CD14-positive monocyte (primary cell): ENCODE measurements around the gene BTBD7. TPM values are rescaled to one million over a fixed set of nuclear protein-coding genes. Genes with fewer than 3 reads are reported as not detected.

Source experiments
- DNase-seq, 3 donors: peaks; one replicate each; pipeline ENCODE4 v3.0.0-alpha.2; 2011 to 2022
- H2AFZ ChIP-seq: 2 replicates; pipeline ENCODE4 v1.6.0; 2012; ENCODE audit warnings: mild to moderate bottlenecking, low read depth, low read length, inconsistent platforms; ENCODE audit not compliant: insufficient read depth, poor library complexity, severe bottlenecking
- H3K27ac ChIP-seq, 2 donors: 1 replicate in 1 of 2; 2 replicates in 1 of 2; pipeline ENCODE4 v1.5.1; 2012 to 2013; ENCODE audit warnings: low read length in 2 of 2, control low read depth in 1 of 2, inconsistent platforms in 1 of 2, low read depth in 1 of 2, mild to moderate bottlenecking in 1 of 2
- H3K27me3 ChIP-seq, 2 donors: one replicate each; pipeline versions ENCODE4 v1.6.0 to v1.6.1; 2011 to 2013; ENCODE audit warnings: low read length in 2 of 2; ENCODE audit not compliant: control insufficient read depth in 2 of 2, insufficient read depth in 2 of 2
- H3K36me3 ChIP-seq, 2 donors: replicated peaks in 1 of 2; 1 replicate in 1 of 2; 2 replicates in 1 of 2; pipeline versions ENCODE4 v1.5.1 to v1.6.1; 2012 to 2013; ENCODE audit warnings: low read length in 2 of 2, control low read depth in 1 of 2, inconsistent platforms in 1 of 2, mild to moderate bottlenecking in 1 of 2; ENCODE audit not compliant: insufficient read depth in 2 of 2, control insufficient read depth in 1 of 2
- H3K4me1 ChIP-seq, 2 donors: 1 replicate in 1 of 2; 2 replicates in 1 of 2; pipeline versions ENCODE4 v1.5.1 to v1.6.1; 2012 to 2013; ENCODE audit warnings: low read length in 2 of 2, control low read depth in 1 of 2, inconsistent platforms in 1 of 2, mild to moderate bottlenecking in 1 of 2, moderate library complexity in 1 of 2; ENCODE audit not compliant: insufficient read depth in 2 of 2, control insufficient read depth in 1 of 2
- H3K4me2 ChIP-seq: replicated peaks from 2 replicates; pipeline ENCODE3; 2012; ENCODE audit warnings: low read length, moderate library complexity, mild to moderate bottlenecking; ENCODE audit not compliant: poor library complexity, severe bottlenecking; ENCODE audit errors: extremely low read depth
- H3K4me3 ChIP-seq, 3 experiments: fragments of 200-600 bp in 1 of 3; sonication (generic) in 1 of 3; replicated peaks in 1 of 3; 1 replicate in 2 of 3; 2 replicates in 1 of 3; pipeline ENCODE4 v1.5.1; 2011 to 2013; ENCODE audit warnings: low read length in 3 of 3, mild to moderate bottlenecking in 3 of 3, control low read depth in 2 of 3, low read depth in 2 of 3, inconsistent platforms in 1 of 3, moderate library complexity in 1 of 3
- H3K79me2 ChIP-seq: 2 replicates; pipeline ENCODE4 v1.6.0; 2012; ENCODE audit warnings: mild to moderate bottlenecking, control low read depth, inconsistent platforms, low read length, moderate library complexity; ENCODE audit not compliant: insufficient read depth
- H3K9ac ChIP-seq: 2 replicates; pipeline ENCODE4 v1.6.0; 2017; ENCODE audit warnings: low read length, mild to moderate bottlenecking; ENCODE audit not compliant: insufficient read depth, poor library complexity, severe bottlenecking
- H3K9me3 ChIP-seq, 2 donors: replicated peaks in 1 of 2; 1 replicate in 1 of 2; 2 replicates in 1 of 2; pipeline versions ENCODE4 v1.5.1 to v1.6.1; 2012 to 2013; ENCODE audit warnings: low read length in 2 of 2, control low read depth in 1 of 2; ENCODE audit not compliant: control insufficient read depth in 1 of 2, insufficient read depth in 1 of 2
- H4K20me1 ChIP-seq: 2 replicates; pipeline ENCODE4 v1.6.0; 2012; ENCODE audit warnings: mild to moderate bottlenecking, low read length, control low read depth, moderate library complexity; ENCODE audit not compliant: insufficient read depth
- H3K27ac Mint-ChIP-seq, 7 donors: one replicate each; pipeline ENCODE4 v1.8.0; 2020; ENCODE audit warnings: mild to moderate bottlenecking in 7 of 7, mixed read lengths in 7 of 7, moderate library complexity in 6 of 7, inconsistent platforms in 2 of 7
- H3K27me3 Mint-ChIP-seq, 3 donors: one replicate each; pipeline ENCODE4 v1.8.0; 2021 to 2022; ENCODE audit warnings: low read depth in 3 of 3, mild to moderate bottlenecking in 3 of 3, mixed read lengths in 3 of 3, moderate library complexity in 3 of 3, inconsistent platforms in 1 of 3
- H3K36me3 Mint-ChIP-seq, 2 donors: one replicate each; pipeline ENCODE4 v1.8.0; 2020; ENCODE audit warnings: mixed read lengths in 2 of 2, inconsistent platforms in 1 of 2, mild to moderate bottlenecking in 1 of 2
- H3K4me1 Mint-ChIP-seq: one replicate; pipeline ENCODE4 v1.8.0; 2020; ENCODE audit warnings: mild to moderate bottlenecking, mixed read lengths
- H3K4me3 Mint-ChIP-seq, 2 donors: one replicate each; pipeline ENCODE4 v1.8.0; 2020; ENCODE audit warnings: mild to moderate bottlenecking in 2 of 2, mixed read lengths in 2 of 2, moderate library complexity in 1 of 2
- H3K9me3 Mint-ChIP-seq, 7 donors: one replicate each; pipeline ENCODE4 v1.8.0; 2020 to 2022; ENCODE audit warnings: mixed read lengths in 7 of 7, mild to moderate bottlenecking in 6 of 7, moderate library complexity in 6 of 7, inconsistent platforms in 2 of 7
- WGBS: methylation state at CpG from one replicate; pipeline ENCODE4 v1.1.5; 2013; ENCODE audit warnings: missing lambda C conversion rate; ENCODE audit not compliant: insufficient coverage; 5-methylcytosine and 5-hydroxymethylcytosine counted together
- intact Hi-C, 2 donors: fragments of 100-400 bp; cut with micrococcal nuclease; formaldehyde crosslinking; loops; one replicate each; pipeline versions ENCODE4 v1.15.0 to v1.15.1; 2023
- polyA plus RNA-seq, 3 donors: library from polyadenylated mRNA; depleted of rRNA in 1 of 3; unstranded in 2 of 3; stranded (reverse) in 1 of 3; fragments of 300-500 nt in 2 of 3; fragments of >200 nt in 1 of 3; fragmentation: Illumina TruSeq in 2 of 3; gene quantifications; 1 replicate in 2 of 3; 2 replicates in 1 of 3; pipeline ENCODE4 v1.2.3, GENCODE V29; 2012 to 2021
- TF ChIP-seq, protein P1 (sequence below): fragments of 200-600 bp; IDR thresholded peaks from one replicate; pipeline ENCODE4 v1.8.0; 2022; ENCODE audit warnings: antibody characterized with exemption, mild to moderate bottlenecking

The BTBD7 gene
- polyA plus RNA-seq, 3 donors = 8.3 to 8.6 (median 8.5) TPM

DNA sequence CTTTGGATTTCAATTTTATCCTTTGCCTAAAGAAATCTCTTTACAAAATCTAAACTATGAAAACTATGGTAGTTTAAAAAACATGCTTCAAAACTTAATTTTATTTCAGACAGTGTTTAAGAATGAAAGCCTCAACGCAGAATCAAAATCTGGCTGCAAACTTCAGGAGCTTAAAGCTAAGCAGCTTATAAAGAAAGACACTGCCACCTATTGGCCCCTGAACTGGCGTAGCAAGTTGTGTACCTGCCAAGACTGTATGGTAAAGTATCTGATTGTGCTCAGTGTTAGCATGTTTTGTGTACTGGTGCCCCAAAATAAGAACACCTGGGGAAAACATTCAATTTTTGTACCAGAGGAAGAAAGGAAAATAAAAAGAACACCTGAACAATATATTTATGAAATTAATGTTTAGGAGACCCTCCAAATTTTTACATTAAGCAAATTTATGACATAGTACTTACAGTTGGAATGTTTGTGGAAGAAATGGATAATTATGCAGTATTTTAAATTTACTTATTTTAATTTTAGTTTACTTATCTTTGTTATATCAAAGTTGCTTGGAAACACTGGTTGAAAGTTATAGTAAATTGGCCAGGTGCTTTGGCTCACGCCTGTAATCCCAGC is 113.6 kb downstream of the BTBD7 start:
- Mint-ChIP-seq H3K4me1 (no peaks in the 10 kb centered on the region), H3K27me3 (no peaks in the 10 kb centered on the region), H3K36me3 (peaks cover 67 to 86% of the 10 kb centered on the region in 2 donors), H3K9me3 (peaks cover 0 to 1% (median 0%) of the 10 kb centered on the region in 7 donors), H3K27ac (no peak overlapping the region), H3K4me3 (no peak overlapping the region)
- WGBS = 83% methylated on average over 2 of the region's 3 CpGs
- Histone ChIP-seq H3K9me3 (no peaks in the 10 kb centered on the region), H3K79me2 (no peaks in the 10 kb centered on the region), H3K36me3 (peaks cover 67 to 98% of the 10 kb centered on the region in 2 donors), H4K20me1 (no peaks in the 10 kb centered on the region), H3K4me3 (no peak overlapping the region), H3K4me2 (no peak overlapping the region), H3K9ac (no peak overlapping the region), H2AFZ (no peak overlapping the region), H3K27ac (no peak overlapping the region), H3K4me1 (no peaks in the 10 kb centered on the region), H3K27me3 (no peaks in the 10 kb centered on the region)
- intact Hi-C loops = no loop called here
- TF ChIP-seq, protein P1, sequence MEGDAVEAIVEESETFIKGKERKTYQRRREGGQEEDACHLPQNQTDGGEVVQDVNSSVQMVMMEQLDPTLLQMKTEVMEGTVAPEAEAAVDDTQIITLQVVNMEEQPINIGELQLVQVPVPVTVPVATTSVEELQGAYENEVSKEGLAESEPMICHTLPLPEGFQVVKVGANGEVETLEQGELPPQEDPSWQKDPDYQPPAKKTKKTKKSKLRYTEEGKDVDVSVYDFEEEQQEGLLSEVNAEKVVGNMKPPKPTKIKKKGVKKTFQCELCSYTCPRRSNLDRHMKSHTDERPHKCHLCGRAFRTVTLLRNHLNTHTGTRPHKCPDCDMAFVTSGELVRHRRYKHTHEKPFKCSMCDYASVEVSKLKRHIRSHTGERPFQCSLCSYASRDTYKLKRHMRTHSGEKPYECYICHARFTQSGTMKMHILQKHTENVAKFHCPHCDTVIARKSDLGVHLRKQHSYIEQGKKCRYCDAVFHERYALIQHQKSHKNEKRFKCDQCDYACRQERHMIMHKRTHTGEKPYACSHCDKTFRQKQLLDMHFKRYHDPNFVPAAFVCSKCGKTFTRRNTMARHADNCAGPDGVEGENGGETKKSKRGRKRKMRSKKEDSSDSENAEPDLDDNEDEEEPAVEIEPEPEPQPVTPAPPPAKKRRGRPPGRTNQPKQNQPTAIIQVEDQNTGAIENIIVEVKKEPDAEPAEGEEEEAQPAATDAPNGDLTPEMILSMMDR = peak; percentile 47
- peak; percentile 13 to 46 (median 43) for DNase-seq

DNA sequence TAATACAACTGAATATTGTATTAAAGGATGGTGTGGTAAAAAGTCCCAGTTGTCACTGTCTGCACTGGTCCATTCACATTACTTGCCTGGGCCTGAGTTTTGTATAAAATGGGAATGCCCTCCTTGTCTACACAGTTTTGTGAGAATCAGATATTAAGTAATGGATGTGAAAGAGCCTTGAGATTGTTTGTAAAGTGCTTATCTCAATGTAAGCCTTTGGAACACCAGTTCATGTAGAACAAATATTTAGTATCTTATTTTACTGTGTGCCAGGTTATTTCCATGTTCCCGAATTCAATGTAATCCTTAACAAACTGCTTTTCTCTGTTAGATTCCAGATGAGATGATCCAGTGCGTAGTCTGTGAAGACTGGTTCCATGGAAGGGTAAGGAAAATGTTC is 118.2 kb downstream of the BTBD7 start:
- WGBS = no CpG with 5 or more reads among the region's 2 CpGs
- TF ChIP-seq, protein P1 = no peak

More for the DNA sequence above, 118.2 kb downstream of the BTBD7 start:
- no peak overlapping the region for H3K4me3 ChIP-seq
- Mint-ChIP-seq H3K4me1 (peaks cover under 1% of the 10 kb centered on the region), H3K36me3 (peaks cover 56 to 81% of the 10 kb centered on the region in 2 donors), H3K27ac (no peak overlapping the region), H3K27me3 (no peaks in the 10 kb centered on the region), H3K4me3 (no peak overlapping the region), H3K9me3 (peaks cover 0 to 1% (median 0%) of the 10 kb centered on the region in 7 donors)
- H4K20me1 ChIP-seq = no peaks in the 10 kb centered on the region
- DNase-seq = no peak
- no peaks in the 10 kb centered on the region for H3K9me3 ChIP-seq
- peaks cover 3% of the 10 kb centered on the region for H3K79me2 ChIP-seq
- H3K27ac ChIP-seq = no peak overlapping the region
- H2AFZ ChIP-seq = no peak overlapping the region
- H3K4me2 ChIP-seq = no peak overlapping the region
- no peak overlapping the region for H3K9ac ChIP-seq
- no peaks in the 10 kb centered on the region for H3K4me1 ChIP-seq
- intact Hi-C loops = no loop called here
- peaks cover 47 to 86% of the 10 kb centered on the region in 2 donors for H3K36me3 ChIP-seq
- no peaks in the 10 kb centered on the region for H3K27me3 ChIP-seq
